HG02938 (cell line): ENCODE measurements around the gene HOXC12.

Experiments
- ATAC-seq: cut with Tn5 transposase; IDR thresholded peaks from one replicate; pipeline ENCODE4 v1.9.1; 2021; ENCODE audit warnings: mild to moderate bottlenecking, moderate library complexity; ENCODE audit not compliant: unreplicated experiment

The HOXC12 gene

DNA sequence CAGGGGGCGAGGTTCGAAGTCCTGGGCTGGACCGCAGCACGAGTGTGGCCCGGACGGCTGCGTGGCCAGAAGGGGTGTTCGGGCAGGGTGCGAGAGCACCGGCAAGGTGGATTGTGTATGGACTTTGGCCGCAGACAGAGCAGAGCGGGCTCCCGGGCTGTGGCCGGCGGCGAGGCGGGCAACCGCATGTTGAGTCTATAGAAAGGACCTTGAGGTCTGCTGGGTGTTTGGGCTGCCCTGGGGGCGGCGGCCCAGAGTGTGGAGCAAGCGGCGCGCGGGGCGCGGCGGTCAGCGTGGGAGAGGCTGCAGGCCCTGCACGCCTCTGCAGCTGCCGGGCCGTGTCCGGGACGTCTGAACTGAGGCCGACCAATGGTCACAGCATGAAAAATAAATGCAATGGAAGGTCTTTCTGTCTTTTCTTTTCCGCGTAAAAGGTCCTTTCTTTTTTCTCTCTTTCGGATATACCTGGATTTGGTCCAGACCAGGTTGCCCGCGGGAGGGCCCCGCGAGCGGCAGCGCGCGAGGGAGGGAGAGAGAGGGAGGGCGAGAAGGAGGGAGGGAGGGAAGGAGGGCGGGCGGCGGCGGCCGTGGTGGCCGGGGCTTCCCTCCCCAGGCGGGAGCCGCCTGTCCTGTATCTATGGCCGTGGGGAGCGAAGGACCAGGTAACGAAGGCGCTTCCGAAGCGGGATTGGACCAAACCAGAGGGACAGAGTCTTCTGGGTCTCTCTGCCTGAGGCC, 39.7 kb downstream of the HOXC12 start:
- no peak for ATAC-seq

DNA sequence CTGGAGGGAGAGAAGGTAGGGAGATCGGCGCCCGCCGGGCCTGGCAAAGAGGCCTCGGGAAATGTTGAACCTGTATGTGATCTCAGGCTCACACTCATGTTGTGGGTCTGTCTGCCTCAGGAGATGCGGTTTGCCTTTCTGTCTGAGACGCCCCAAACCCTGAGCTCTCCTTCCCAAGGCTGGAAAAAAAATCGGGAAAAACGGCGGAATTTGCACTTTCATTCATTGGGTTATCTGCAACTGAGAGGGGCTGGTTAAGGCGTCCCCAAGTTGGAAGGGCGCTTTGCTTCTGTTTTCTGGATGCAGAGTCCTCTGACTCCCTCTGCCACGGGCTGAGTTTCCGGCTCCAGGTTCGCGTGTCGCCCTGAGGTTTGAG, 40.3 kb downstream of the HOXC12 start:
- no peak for ATAC-seq

DNA sequence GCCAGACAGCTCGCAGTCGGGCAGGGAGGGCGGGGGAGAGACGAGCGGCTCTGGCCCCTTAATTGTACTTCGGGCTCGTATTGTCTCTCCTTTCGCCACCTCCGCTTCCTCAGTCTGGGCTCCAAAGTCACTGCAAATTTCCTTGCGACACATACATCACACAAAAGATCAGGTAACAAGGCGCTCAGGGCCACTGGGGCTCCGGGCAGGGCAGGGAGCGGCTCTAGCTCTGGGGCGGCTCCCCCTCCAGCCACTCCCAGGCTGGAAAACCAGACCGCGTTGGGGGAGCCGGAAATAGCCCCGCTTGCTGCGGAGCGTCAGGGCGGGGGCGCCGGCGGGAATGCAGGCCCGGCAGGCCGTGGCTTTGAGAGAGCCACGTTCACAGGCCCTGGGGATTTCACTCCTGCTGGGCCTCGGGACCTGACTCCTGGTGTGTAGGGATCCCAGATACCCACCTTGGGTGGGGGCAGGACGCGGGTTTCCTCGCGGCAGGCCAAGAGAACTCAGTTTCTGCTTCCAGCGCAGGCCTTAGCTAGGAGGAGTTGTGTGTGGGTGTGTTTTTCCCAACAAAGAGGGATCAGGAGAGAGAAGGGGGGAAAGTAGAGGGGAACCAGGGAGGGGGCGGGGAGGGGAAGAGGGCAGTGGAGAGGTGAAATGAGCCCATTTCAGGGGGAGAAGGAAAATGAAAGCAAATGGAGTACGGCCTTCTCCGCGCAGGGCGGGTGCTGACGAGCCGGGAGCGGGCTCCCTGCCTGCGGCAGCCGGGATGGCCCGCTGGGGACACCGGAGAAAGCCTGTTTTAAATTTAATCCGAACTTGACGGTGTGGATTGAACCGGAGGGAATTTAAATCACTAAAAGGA, 40.9 kb downstream of the HOXC12 start:
- no peak for ATAC-seq

DNA sequence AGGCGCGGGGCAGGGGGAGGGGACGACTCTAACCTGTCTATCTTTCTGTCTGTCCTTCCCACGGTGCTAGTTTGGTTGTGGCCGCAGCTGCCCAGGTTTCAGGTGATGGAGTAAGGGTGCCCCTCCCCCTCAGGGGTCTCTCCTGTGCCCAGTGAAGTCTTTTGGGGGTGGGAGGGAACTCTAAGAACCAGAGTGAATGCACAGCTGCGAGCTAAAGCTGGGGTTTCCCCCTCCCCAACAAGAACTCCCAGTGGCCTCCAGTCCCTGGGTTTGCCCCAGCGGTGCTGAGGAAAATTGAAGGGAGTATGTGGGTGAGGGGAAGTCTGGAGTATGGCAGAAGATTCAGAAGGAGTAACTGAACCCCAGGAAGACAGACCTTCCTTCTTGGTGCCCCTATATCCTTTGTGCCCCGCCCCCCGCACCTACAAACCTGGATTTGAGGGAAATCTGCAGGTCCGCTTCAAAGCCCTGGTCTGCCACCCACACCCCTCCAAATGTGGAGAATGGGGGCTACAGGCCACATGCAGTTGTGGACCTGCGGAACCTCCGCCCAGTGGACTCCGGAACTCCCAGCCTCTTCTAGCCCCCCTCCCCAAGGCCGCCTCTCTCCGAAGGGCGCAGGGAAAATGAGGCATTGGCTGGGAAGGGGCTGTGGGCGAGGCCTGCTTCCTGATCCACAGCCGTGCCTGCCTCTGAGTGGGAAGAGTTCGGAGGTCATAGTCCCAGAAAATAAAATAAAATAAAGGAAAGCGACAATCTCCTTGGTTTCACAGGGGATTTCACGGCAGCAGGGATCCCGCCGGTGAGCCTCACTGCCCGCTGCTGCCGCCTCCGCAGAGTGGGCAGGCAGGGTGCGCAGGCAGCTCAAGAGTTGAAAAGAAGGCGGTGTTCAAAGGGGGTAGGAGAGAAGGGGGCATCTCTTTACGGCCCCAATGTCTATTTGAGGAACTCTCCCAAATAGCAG, 41.8 kb downstream of the HOXC12 start:
- no peak for ATAC-seq

DNA sequence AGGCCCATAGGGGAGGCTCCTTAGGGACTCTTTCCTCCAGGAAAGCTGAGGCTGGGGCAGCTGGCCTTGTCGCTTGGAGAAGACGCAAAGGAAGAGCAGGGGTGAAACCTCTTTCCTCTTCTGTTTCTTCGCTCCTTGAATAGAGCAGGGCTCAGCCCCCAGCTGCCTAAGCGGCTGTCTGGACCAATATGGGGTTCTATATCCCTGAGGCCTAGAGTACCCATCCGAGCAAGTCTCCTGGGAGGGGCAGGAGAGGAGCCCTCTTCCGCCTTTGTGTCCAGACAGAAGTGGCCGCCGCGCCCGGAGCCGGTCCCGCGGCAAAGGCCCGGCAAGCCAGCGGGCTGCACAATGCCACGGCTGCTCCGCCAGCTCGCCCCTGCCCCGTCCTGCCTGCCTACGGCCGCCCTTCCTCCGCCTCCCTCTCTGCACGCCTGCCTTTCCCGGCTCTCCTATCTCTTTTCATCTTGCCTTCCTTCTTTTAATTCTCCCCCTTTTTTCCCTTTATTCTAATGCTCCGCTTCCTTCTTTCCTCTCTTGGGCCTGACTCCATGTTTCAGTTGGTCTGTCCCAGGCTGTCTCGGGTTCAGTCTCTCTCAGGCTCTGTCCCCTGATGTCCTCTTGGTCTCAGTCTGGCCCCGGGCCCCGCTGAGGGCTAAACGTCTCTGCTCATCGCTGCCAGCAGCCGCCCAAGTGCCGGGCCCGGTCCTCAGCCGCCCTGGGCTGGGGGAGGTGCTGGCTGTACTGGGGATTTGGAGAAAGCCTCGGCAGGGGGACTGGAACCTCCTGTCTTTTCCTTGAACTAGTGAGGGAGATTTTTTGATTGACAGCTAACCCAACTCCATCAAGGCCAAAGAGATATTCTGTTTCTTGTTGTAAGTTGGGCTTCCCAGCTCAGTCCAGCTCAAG, 42.8 kb downstream of the HOXC12 start:
- ATAC-seq = no peak

DNA sequence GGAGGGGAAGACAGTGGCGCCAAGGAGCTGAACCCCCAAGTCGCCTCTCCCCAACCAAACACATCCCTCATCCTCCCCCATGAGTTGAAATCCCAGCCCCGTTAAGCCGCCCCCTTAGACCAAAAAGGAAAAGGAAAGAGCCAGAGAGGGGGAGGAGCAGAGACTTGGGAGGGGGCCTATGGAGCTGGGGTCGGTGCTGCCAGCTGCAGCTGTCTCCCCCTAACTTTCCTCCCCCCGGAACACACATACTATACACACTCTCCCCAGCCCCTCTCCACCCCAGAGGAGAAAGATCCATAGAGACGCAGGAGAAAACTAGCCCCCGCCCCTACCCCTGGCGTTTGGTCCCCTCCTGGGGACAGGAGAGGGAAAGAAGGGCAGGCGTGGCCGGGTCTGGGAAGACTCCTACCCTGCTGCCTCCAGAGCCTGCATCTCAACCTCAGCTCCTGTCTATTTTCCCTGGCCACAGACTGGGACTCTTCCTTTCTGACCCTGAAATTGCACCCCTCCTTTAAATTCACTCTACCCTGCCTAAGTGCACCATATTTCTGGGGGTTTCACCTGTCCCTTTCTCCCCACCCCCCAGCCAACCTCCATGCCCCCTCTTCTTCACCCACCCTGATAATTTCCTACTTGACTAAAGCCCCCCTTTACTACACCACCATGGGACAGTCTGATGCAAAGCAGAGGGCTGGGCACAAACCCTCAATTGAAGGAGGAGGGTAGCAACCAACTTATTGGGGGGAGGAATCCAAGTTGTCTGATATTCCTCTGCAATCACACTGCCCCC, 43.6 kb downstream of the HOXC12 start:
- ATAC-seq = no peak

DNA sequence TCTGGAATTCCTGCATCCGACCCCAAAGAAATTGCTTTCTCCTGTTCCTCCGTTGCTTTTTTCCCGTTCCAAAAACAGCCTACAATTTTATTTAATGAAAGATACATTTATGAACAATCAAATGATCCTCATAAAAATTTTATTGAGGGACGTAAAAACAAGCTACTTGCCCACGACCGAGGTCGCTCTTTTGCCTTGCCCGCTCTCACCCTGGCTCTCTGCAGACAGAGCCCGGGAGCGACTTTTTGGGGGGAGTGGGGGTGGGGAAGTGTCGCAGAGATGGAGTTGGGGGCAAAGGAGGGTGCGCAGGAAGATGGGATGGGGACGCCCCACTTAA, 44.2 kb downstream of the HOXC12 start:
- no peak for ATAC-seq

DNA sequence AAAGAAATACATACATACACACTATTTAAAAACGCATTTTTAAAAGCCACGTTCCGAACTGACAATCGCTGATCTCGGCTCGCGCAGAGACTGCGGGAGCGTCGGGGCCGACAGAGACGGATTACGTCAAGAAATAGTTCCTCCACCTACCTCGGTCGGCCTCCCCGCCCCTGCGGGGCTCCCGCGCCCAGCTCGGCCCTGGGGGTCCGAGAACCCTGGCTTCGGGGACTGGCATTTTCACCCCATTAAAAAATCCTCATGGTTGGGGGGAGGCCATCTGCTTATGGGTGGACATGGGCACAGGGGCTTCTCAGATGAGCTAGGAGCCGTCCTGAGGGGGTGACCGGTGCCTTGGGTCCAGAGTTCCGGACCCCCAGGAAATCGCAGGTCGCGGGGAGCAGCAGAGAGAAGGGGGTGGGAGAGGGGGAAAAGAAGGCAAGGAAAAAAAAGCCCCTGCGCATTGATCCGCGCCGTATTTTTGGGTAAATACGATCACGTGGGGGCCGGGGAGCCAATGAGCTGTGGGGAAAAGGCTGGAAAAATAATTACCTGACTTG, 44.9 kb downstream of the HOXC12 start:
- ATAC-seq = no peak

DNA sequence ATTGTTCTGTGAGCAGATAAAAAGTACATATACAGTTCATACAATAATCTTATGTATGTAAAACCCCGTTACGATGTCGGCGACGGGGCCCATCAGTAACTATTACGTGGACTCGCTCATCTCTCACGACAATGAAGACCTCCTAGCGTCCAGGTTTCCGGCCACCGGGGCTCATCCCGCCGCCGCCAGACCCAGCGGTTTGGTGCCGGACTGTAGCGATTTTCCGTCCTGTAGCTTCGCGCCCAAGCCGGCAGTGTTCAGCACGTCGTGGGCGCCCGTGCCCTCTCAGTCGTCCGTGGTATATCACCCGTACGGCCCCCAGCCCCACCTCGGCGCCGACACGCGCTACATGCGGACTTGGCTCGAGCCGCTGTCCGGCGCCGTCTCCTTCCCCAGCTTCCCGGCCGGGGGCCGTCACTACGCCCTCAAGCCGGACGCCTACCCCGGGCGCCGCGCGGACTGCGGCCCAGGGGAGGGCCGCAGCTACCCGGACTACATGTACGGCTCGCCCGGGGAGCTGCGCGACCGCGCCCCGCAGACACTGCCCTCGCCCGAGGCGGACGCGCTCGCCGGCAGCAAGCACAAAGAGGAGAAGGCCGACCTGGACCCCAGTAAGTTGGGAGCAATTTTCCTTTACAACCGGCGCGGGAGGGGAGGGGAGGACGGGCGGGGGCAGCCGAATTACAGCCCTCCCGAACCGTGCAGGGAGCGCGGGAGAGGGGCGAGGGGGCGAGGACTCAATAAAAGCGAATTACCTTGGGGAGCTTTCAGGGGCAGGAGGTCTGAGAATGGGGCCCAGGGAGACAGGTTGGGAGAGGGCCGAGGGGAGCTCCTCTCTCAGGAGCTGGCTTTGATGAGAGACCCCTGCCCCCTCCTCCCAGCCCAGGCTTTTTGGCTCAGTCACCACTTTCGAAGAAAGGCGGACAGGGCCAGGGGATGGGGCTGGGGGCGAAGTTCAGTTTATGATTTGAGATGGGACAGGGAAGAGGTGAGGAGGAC, 45.7 kb downstream of the HOXC12 start, which contains the start of gene HOXC9:
HOXC9 (plus strand) TSS at position 46 of the 999 bp plus-strand sequence; CDS start at position 74, 28 bp downstream.
- no peak for ATAC-seq

DNA sequence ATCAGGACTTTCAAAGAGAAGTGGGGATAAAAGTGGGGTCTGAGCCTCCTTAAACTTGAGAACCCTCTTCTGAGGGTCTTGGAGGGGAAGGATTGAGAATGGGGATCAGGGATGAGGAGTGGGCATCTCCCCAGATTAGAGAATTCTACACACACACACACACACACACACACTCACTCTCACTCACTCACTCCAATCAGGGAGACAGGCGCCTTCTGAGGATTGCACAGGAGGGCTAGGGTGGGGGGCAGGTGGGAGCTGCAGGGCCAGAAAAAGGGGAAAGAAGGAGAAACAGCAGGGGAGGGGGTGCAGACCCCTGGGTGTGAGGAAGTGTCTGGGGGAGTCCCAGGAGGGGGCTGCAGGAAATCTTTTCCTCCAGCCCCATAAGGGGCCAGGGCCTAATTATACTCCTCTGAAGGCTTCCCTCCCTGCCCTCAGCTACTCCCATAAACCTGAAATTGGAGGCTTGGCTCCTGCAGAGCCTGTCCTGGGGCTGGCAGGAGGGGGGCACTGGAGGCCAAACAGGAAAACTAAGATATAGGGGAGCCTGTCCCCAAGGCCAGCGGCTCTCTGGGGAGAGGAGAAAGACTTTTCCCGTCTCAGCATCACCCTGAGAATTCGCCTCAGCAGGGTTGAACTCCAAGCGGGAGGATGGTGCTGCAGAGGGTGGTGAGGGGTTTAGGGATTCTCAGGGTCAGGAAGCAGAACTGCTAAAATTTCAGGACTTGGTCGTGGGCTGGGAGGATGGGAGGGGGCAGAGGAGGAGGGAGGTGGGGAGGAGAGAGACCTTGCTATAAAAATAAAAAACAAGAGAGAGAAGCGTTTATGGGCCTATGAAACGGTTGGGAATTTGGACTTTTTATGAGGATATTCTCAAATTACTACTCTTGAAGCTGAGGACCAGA, 46.8 kb downstream of the HOXC12 start:
- ATAC-seq = no peak

DNA sequence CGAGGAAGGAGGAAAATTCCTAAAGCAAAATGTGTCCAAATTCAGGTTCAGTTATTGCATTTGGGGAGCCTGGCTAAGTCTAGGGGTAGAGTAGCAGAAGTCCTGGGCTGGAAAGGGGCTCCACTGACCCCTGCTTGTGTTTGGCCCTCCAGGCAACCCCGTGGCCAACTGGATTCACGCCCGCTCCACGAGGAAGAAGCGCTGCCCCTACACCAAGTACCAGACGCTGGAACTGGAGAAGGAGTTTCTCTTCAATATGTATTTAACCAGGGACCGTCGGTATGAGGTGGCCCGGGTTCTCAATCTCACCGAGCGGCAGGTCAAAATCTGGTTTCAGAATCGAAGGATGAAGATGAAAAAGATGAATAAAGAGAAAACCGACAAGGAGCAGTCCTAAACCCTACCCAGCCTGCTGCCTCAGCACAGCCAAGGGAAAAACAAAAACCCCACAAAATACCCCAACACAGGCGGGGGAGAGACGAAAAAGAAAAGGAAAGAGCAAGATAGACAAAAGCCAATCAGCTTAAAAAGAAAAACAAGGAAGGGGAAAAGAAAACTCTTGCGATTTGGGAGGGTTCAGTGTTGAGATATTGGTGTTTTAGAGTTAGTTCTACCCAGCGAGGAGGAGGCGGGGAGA, 47.7 kb downstream of the HOXC12 start:
- no peak for ATAC-seq

DNA sequence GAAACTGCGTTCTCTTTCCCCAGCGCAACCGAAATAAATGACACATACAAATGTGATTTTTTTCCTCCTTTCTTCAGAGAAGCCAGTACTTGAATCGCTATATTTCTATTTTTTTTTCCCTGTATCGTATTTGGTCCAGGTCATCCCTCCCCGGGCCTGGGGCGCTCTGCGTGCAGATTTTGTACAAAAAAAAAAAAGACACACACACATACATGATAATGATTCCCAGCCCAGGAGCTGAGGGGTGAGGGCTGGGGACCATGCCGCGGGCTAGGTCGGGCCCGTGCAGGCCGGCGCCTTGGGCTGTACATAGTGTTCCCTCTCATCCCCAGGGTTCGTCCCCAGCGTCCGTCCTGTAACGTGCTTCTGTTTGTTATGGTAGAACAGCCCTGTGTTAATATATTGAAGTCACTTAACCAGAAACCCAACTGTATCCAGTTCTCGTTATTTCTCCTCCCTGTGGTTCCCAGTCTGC, 48.2 kb downstream of the HOXC12 start:
- no peak for ATAC-seq

DNA sequence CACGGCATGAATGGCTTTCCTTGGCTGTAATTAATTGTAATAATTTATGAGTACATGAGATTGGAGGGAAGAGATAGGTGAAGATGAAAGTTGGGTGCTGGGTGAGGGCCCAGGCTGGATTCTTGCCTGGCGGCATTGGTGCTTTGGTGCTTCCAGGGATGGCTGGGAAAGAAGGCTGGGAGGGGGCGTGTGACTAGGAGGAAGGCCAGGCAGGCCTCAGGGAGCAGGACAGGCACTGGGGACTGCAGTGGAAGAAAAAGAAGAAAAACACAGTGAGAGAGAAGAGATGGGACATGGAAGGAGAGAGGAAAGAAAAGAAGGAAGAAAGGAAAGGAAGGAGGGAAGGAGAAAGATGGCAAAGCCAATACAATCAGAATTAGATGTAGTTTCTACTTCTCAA, 48.9 kb downstream of the HOXC12 start:
- ATAC-seq = no peak

DNA sequence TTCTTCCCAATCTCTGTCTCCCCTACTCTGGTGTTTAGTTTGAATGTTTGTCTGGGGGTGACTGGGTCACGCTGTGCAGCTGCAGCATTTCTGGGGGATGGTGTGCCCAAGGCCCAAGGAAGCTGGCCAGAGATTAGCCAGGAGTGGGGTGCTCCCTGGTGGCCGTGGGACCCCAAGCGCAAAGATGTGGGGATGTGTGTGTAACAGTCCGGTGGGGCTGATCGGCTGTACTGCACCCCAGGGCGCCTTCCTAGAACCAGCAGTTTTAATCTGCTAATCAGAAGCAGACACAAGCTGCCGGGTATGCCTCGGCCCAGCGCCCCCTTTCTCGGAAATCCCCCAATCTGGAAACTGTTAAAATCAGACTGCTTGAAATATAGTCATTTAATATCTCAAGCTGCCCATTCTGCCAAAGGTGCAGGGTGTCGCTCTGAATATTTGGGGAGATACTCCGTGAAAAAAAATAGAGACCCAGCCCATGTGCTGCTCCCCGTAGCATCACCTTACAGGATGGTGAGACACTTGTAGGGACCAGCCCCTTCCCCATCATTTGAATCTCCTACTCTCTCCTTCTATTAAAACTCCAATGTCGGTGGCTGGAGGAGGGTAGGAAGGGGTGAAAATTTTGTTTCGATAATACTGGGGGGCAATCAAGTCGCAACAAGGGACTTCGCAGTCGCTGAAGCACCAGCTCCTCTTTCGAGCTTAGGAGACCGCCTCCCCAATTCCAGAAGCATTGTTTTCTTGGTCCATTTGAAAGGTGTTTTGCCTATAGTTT, 49.5 kb downstream of the HOXC12 start:
- no peak for ATAC-seq

DNA sequence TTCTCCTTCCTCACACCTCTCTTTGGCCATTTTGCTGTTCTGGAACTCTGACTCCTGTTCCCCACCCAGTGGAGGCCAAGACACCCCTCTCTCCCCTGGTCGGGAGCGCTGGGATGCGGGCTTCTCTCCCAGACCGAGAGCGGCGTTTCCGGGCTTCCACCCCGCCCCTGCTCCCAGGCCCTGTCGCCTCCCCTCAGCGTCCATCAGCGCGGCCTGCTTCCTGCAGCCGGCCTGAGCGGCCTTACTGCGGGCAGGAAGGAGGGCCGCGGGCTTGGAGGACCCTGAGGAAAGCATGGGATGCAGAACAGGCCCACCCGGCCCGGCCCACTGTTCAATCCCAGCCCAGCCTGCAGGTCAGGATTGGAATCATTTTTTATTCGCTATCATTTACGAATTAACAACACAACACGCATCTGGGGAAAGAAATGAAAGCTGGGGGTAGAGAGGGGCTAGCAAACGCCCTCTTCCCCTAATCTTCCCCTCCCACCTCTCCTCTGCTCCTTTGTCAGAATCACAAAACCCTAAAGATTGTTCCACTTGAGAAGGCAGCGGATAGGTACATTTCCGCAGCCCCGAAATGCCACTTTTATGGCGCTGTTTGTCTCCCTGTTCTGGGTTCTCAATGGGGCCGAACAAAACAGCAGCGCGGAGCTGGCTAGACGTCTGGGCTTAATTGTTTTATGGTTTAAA, 50.3 kb downstream of the HOXC12 start:
- no peak for ATAC-seq
